Stimulated activated CD4-positive, alpha-beta T cell treated with anti-CD3 and anti-CD28 coated beads, TNF-alpha, amount 100 ng/mL, for 1 hour (primary cell): ENCODE measurements around the gene TPSB2.
"Not testable (repeated sequence)": the region's sequence is repeated elsewhere in the genome, so short reads cannot be mapped to it uniquely, and the experiment has no call there.

ENCODE experiments used
- DNase-seq, 3 donors: peaks; one replicate each; pipeline ENCODE4 v3.0.0-alpha.2; 2020; ENCODE audit warnings: low read depth in 3 of 3, low spot score in 1 of 3

TPSB2 gene

GRCh38 chr16:1206786-1207185 lies 23.2 kb downstream of the TPSB2 start:
- no peak for DNase-seq

- no peak for DNase-seq
These were observed 23.7 kb downstream of the TPSB2 start for GRCh38 chr16:1206326-1206725.

GRCh38 chr16:1204933-1205332 lies 25.1 kb downstream of the TPSB2 start:
- DNase-seq, result no peak

GRCh38 chr16:1202274-1202673 lies 27.7 kb downstream of the TPSB2 start:
- DNase-seq, result no peak

GRCh38 chr16:1201444-1201843 lies 28.5 kb downstream of the TPSB2 start:
- DNase-seq, result no peak

- no peak for DNase-seq
These were observed 29.9 kb downstream of the TPSB2 start for GRCh38 chr16:1200014-1200627.

- DNase-seq, result no peak
These were observed 30.5 kb downstream of the TPSB2 start for GRCh38 chr16:1199347-1200013.

- not testable (repeated sequence) for DNase-seq
These were observed 31.2 kb downstream of the TPSB2 start for GRCh38 chr16:1198671-1199346.

- DNase-seq, result no peak
These were observed 31.8 kb downstream of the TPSB2 start for GRCh38 chr16:1198194-1198593.

- DNase-seq, result no peak
These were observed 32.6 kb downstream of the TPSB2 start for GRCh38 chr16:1197237-1197866.

GRCh38 chr16:1196494-1196893 lies 33.5 kb downstream of the TPSB2 start:
- DNase-seq, result no peak

GRCh38 chr16:1195393-1195666 lies 34.7 kb downstream of the TPSB2 start:
- DNase-seq, result no peak

GRCh38 chr16:1194665-1195392 lies 35.2 kb downstream of the TPSB2 start:
- peak in 1 of 3 donors; percentile 16 for DNase-seq

- DNase-seq, result no peak
These were observed 36.0 kb downstream of the TPSB2 start for GRCh38 chr16:1193825-1194581.

- no peak for DNase-seq
These were observed 36.7 kb downstream of the TPSB2 start for GRCh38 chr16:1193143-1193824.

GRCh38 chr16:1192384-1193073 lies 37.5 kb downstream of the TPSB2 start:
- DNase-seq, result no peak

- DNase-seq, result not testable (repeated sequence)
These were observed 39.2 kb downstream of the TPSB2 start for GRCh38 chr16:1190789-1191188.

GRCh38 chr16:1189455-1189854 lies 40.5 kb downstream of the TPSB2 start:
- no peak for DNase-seq

- peak in 2 of 3 donors; percentile 4 to 20 for DNase-seq
These were observed 41.4 kb downstream of the TPSB2 start for GRCh38 chr16:1188432-1189189.
